GM23338 (cell line): ENCODE results near the gene TBCE. TPM values are rescaled to one million over a fixed set of nuclear protein-coding genes. Genes with fewer than 3 reads are reported as not detected.

Experiments used
- ATAC-seq: fragments of 200-7000 bp; cut with Tn5 transposase; 3 replicates; pipeline ENCODE4 v1.9.1; 2020
- DNase-seq: peaks from one replicate; pipeline ENCODE4 v3.0.0-alpha.2; 2015; ENCODE audit warnings: low spot score
- H2AFZ ChIP-seq: fragments of 200-600 bp; sonication (generic); 2 replicates; pipeline ENCODE4 v1.8.0; 2016; ENCODE audit warnings: antibody characterized with exemption, mild to moderate bottlenecking, moderate library complexity
- H3F3A ChIP-seq: fragments of 200-600 bp; sonication (generic); replicated peaks from 2 replicates; pipeline ENCODE4 v1.8.0; 2017; ENCODE audit warnings: antibody characterized with exemption, mixed run types, low read depth
- H3K27ac ChIP-seq: fragments of 200-600 bp; sonication (generic); 2 replicates; pipeline ENCODE4 v1.6.1; 2016; ENCODE audit warnings: low read depth
- H3K27me3 ChIP-seq: fragments of 200-600 bp; sonication (generic); 2 replicates; pipeline ENCODE4 v1.8.0; 2016; ENCODE audit warnings: mild to moderate bottlenecking, mixed run types, moderate library complexity; ENCODE audit not compliant: insufficient read depth
- H3K36me3 ChIP-seq: fragments of 200-600 bp; sonication (generic); 2 replicates; pipeline ENCODE4 v1.8.0; 2016; ENCODE audit warnings: mild to moderate bottlenecking; ENCODE audit not compliant: insufficient read depth
- H3K4me1 ChIP-seq: fragments of 200-600 bp; sonication (generic); 2 replicates; pipeline ENCODE4 v1.8.0; 2016; ENCODE audit warnings: mild to moderate bottlenecking, moderate library complexity; ENCODE audit not compliant: insufficient read depth
- H3K4me2 ChIP-seq: fragments of 200-600 bp; sonication (generic); 2 replicates; pipeline ENCODE4 v1.7.1; 2017; ENCODE audit warnings: mixed run types
- H3K4me3 ChIP-seq: fragments of 200-600 bp; sonication (generic); 2 replicates; pipeline ENCODE4 v1.6.1; 2016; ENCODE audit warnings: mixed run types
- H3K79me2 ChIP-seq: fragments of 200-600 bp; sonication (generic); replicated peaks from 2 replicates; pipeline ENCODE4 v1.8.0; 2017; ENCODE audit warnings: mild to moderate bottlenecking; ENCODE audit not compliant: insufficient read depth
- H3K9me2 ChIP-seq: fragments of 200-600 bp; sonication (generic); 2 replicates; pipeline ENCODE4 v1.8.0; 2017; ENCODE audit not compliant: insufficient read depth
- H4K20me1 ChIP-seq: fragments of 200-600 bp; sonication (generic); replicated peaks from 2 replicates; pipeline ENCODE4 v1.8.0; 2017; ENCODE audit warnings: mild to moderate bottlenecking; ENCODE audit not compliant: insufficient read depth
- H3K27ac Mint-ChIP-seq: 2 replicates; pipeline ENCODE4 v1.8.0; 2020; ENCODE audit warnings: inconsistent platforms, mild to moderate bottlenecking, moderate library complexity, mixed read lengths
- H3K27me3 Mint-ChIP-seq: 3 replicates; pipeline ENCODE4 v1.8.0; 2022; ENCODE audit warnings: low read depth, mild to moderate bottlenecking, moderate library complexity, mixed read lengths, inconsistent platforms; ENCODE audit not compliant: insufficient read depth, poor library complexity
- H3K36me3 Mint-ChIP-seq: 3 replicates; pipeline ENCODE4 v1.8.0; 2021; ENCODE audit warnings: low read depth, mild to moderate bottlenecking, inconsistent platforms, moderate library complexity, mixed read lengths
- H3K4me1 Mint-ChIP-seq: 3 replicates; pipeline ENCODE4 v1.8.0; 2020; ENCODE audit warnings: mild to moderate bottlenecking, inconsistent platforms, mixed read lengths
- H3K4me3 Mint-ChIP-seq: 3 replicates; pipeline ENCODE4 v1.8.0; 2021; ENCODE audit warnings: moderate library complexity, mild to moderate bottlenecking, inconsistent platforms, mixed read lengths
- H3K9me3 Mint-ChIP-seq: 3 replicates; pipeline ENCODE4 v1.8.0; 2020; ENCODE audit warnings: moderate library complexity, mild to moderate bottlenecking, inconsistent platforms, mixed read lengths
- CREB1 ChIP-seq: fragments of 250-450 bp; sonication (Bioruptor Pico); IDR thresholded peaks from 2 replicates; pipeline ENCODE4 v1.5.0; 2020; ENCODE audit warnings: low read depth, mild to moderate bottlenecking, moderate library complexity
- CTCF ChIP-seq, 2 experiments: fragments of 200-600 bp in 1 of 2; sonication (generic) in 1 of 2; conservative IDR thresholded peaks; 2 replicates each; pipeline versions ENCODE4 v1.5.1 to v1.6.1; 2016 to 2017; ENCODE audit warnings: antibody characterized with exemption in 2 of 2, low read depth in 2 of 2, mild to moderate bottlenecking in 2 of 2, moderate library complexity in 1 of 2
- EZH2 ChIP-seq: fragments of 200-600 bp; sonication (generic); IDR thresholded peaks from one replicate; pipeline ENCODE4 v1.8.0; 2017; ENCODE audit warnings: antibody characterized with exemption, mild to moderate bottlenecking, low read depth; ENCODE audit not compliant: unreplicated experiment
- EZH2phosphoT487 ChIP-seq: fragments of 200-600 bp; sonication (generic); IDR thresholded peaks from one replicate; pipeline ENCODE4 v1.8.1; 2018; ENCODE audit warnings: antibody characterized with exemption; ENCODE audit not compliant: unreplicated experiment
- JUNB ChIP-seq: IDR thresholded peaks from one replicate; pipeline ENCODE4 v1.6.1; 2016; ENCODE audit warnings: antibody characterized with exemption; ENCODE audit not compliant: unreplicated experiment
- NANOG ChIP-seq: IDR thresholded peaks from 2 replicates; pipeline ENCODE4 v1.6.1; 2016; ENCODE audit warnings: antibody characterized with exemption, borderline replicate concordance
- POLR2AphosphoS5 ChIP-seq: IDR thresholded peaks from 2 replicates; pipeline ENCODE4 v1.6.1; 2016; ENCODE audit warnings: antibody characterized with exemption, low read depth
- STAT1 ChIP-seq: IDR thresholded peaks from one replicate; pipeline ENCODE4 v1.6.1; 2016; ENCODE audit warnings: antibody characterized with exemption; ENCODE audit not compliant: unreplicated experiment
- ZNF114 ChIP-seq: fragments of 250-450 bp; sonication (Bioruptor Pico); IDR thresholded peaks from 2 replicates; pipeline ENCODE4 v1.5.0; 2020; ENCODE audit warnings: mild to moderate bottlenecking, moderate library complexity
- ZNF331 ChIP-seq: fragments of 250-450 bp; sonication (Bioruptor Pico); IDR thresholded peaks from 2 replicates; pipeline ENCODE4 v1.5.0; 2020; ENCODE audit warnings: low read depth, mild to moderate bottlenecking, moderate library complexity
- polyA plus RNA-seq: library from polyadenylated mRNA; unstranded; fragments of >200 nt; fragmentation: Nextera tagmentation; extraction: Ambion mirVana; gene quantifications from 2 replicates; pipeline ENCODE4 v1.2.1, GENCODE V29; 2016
- total RNA-seq: library from RNA; depleted of rRNA; stranded (reverse); fragments of >200 nt; shearing (Covaris generic); gene quantifications from 2 replicates; pipeline ENCODE4 v1.2.3, GENCODE V29; 2014
- TF ChIP-seq, protein P1 (sequence below): fragments of 250-450 bp; sonication (Bioruptor Pico); IDR thresholded peaks from 2 replicates; pipeline ENCODE4 v1.5.0; 2020; ENCODE audit warnings: mild to moderate bottlenecking, moderate library complexity
- TF ChIP-seq, protein P2 (sequence below): IDR thresholded peaks from 2 replicates; pipeline ENCODE4 v1.6.1; 2016; ENCODE audit warnings: antibody characterized with exemption
- TF ChIP-seq, protein P3 (sequence below): IDR thresholded peaks from one replicate; pipeline ENCODE4 v1.6.1; 2018; ENCODE audit warnings: antibody characterized with exemption; ENCODE audit not compliant: unreplicated experiment

TBCE gene
- total and polyA plus RNA-seq, 2 experiments from 2014 or later = 42.7 to 64.8 TPM

- peaks cover 5% of the 10 kb centered on the region for H3K27me3 Mint-ChIP-seq
- no peaks in the 10 kb centered on the region for H3K4me1 ChIP-seq
- no peak for ATAC-seq
Measured at GRCh38 chr1:235351441-235351840, 15.8 kb upstream of the TBCE start.

More at GRCh38 chr1:235351441-235351840, 15.8 kb upstream of the TBCE start:
- Mint-ChIP-seq H3K4me3 (no peak overlapping the region), H3K9me3 (peaks cover 6% of the 10 kb centered on the region; the same call in 1 of the 3 replicates), H3K27ac (no peak overlapping the region), H3K36me3 (peaks cover 3% of the 10 kb centered on the region; the same call in 2 of the 3 replicates), H3K4me1 (no peaks in the 10 kb centered on the region)
- no peak for DNase-seq
- Histone ChIP-seq H3K4me3 (no peak overlapping the region), H3F3A (no peaks in the 10 kb centered on the region), H3K27me3 (no peaks in the 10 kb centered on the region), H3K79me2 (no peaks in the 10 kb centered on the region), H2AFZ (no peak overlapping the region), H3K36me3 (no peaks in the 10 kb centered on the region), H4K20me1 (no peaks in the 10 kb centered on the region), H3K9me2 (no peaks in the 10 kb centered on the region), H3K4me2 (no peak overlapping the region), H3K27ac (no peak overlapping the region)
- no peak for TF ChIP-seq CTCF (conservative IDR thresholded peaks at IDR 0.05; ENCODE audit: low read depth in 2 of 2)
- TF ChIP-seq JUNB = no peak
- TF ChIP-seq NANOG = no peak
- no peak for TF ChIP-seq POLR2AphosphoS5
- TF ChIP-seq STAT1 = no peak
- TF ChIP-seq CREB1 = no peak
- TF ChIP-seq, protein P1, sequence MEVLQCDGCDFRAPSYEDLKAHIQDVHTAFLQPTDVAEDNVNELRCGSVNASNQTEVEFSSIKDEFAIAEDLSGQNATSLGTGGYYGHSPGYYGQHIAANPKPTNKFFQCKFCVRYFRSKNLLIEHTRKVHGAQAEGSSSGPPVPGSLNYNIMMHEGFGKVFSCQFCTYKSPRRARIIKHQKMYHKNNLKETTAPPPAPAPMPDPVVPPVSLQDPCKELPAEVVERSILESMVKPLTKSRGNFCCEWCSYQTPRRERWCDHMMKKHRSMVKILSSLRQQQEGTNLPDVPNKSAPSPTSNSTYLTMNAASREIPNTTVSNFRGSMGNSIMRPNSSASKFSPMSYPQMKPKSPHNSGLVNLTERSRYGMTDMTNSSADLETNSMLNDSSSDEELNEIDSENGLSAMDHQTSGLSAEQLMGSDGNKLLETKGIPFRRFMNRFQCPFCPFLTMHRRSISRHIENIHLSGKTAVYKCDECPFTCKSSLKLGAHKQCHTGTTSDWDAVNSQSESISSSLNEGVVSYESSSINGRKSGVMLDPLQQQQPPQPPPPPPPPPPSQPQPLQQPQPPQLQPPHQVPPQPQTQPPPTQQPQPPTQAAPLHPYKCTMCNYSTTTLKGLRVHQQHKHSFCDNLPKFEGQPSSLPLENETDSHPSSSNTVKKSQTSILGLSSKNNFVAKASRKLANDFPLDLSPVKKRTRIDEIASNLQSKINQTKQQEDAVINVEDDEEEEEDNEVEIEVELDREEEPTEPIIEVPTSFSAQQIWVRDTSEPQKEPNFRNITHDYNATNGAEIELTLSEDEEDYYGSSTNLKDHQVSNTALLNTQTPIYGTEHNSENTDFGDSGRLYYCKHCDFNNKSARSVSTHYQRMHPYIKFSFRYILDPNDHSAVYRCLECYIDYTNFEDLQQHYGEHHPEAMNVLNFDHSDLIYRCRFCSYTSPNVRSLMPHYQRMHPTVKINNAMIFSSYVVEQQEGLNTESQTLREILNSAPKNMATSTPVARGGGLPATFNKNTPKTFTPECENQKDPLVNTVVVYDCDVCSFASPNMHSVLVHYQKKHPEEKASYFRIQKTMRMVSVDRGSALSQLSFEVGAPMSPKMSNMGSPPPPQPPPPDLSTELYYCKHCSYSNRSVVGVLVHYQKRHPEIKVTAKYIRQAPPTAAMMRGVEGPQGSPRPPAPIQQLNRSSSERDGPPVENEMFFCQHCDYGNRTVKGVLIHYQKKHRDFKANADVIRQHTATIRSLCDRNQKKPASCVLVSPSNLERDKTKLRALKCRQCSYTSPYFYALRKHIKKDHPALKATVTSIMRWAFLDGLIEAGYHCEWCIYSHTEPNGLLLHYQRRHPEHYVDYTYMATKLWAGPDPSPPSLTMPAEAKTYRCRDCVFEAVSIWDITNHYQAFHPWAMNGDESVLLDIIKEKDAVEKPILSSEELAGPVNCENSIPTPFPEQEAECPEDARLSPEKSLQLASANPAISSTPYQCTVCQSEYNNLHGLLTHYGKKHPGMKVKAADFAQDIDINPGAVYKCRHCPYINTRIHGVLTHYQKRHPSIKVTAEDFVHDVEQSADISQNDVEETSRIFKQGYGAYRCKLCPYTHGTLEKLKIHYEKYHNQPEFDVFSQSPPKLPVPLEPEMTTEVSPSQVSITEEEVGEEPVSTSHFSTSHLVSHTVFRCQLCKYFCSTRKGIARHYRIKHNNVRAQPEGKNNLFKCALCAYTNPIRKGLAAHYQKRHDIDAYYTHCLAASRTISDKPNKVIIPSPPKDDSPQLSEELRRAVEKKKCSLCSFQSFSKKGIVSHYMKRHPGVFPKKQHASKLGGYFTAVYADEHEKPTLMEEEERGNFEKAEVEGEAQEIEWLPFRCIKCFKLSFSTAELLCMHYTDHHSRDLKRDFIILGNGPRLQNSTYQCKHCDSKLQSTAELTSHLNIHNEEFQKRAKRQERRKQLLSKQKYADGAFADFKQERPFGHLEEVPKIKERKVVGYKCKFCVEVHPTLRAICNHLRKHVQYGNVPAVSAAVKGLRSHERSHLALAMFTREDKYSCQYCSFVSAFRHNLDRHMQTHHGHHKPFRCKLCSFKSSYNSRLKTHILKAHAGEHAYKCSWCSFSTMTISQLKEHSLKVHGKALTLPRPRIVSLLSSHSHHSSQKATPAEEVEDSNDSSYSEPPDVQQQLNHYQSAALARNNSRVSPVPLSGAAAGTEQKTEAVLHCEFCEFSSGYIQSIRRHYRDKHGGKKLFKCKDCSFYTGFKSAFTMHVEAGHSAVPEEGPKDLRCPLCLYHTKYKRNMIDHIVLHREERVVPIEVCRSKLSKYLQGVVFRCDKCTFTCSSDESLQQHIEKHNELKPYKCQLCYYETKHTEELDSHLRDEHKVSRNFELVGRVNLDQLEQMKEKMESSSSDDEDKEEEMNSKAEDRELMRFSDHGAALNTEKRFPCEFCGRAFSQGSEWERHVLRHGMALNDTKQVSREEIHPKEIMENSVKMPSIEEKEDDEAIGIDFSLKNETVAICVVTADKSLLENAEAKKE (CRISPR knock-in tag) = no peak
- TF ChIP-seq EZH2phosphoT487 = no peak
- TF ChIP-seq, protein P2, sequence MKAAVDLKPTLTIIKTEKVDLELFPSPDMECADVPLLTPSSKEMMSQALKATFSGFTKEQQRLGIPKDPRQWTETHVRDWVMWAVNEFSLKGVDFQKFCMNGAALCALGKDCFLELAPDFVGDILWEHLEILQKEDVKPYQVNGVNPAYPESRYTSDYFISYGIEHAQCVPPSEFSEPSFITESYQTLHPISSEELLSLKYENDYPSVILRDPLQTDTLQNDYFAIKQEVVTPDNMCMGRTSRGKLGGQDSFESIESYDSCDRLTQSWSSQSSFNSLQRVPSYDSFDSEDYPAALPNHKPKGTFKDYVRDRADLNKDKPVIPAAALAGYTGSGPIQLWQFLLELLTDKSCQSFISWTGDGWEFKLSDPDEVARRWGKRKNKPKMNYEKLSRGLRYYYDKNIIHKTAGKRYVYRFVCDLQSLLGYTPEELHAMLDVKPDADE = no peak
- no peak for TF ChIP-seq ZNF114 (CRISPR knock-in tag)
- TF ChIP-seq EZH2 = no peak
- no peak for TF ChIP-seq ZNF331 (CRISPR knock-in tag)
- TF ChIP-seq, protein P3, sequence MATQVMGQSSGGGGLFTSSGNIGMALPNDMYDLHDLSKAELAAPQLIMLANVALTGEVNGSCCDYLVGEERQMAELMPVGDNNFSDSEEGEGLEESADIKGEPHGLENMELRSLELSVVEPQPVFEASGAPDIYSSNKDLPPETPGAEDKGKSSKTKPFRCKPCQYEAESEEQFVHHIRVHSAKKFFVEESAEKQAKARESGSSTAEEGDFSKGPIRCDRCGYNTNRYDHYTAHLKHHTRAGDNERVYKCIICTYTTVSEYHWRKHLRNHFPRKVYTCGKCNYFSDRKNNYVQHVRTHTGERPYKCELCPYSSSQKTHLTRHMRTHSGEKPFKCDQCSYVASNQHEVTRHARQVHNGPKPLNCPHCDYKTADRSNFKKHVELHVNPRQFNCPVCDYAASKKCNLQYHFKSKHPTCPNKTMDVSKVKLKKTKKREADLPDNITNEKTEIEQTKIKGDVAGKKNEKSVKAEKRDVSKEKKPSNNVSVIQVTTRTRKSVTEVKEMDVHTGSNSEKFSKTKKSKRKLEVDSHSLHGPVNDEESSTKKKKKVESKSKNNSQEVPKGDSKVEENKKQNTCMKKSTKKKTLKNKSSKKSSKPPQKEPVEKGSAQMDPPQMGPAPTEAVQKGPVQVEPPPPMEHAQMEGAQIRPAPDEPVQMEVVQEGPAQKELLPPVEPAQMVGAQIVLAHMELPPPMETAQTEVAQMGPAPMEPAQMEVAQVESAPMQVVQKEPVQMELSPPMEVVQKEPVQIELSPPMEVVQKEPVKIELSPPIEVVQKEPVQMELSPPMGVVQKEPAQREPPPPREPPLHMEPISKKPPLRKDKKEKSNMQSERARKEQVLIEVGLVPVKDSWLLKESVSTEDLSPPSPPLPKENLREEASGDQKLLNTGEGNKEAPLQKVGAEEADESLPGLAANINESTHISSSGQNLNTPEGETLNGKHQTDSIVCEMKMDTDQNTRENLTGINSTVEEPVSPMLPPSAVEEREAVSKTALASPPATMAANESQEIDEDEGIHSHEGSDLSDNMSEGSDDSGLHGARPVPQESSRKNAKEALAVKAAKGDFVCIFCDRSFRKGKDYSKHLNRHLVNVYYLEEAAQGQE = no peak
